Hepatocyte (in vitro differentiated cells): Measurements from ENCODE around the gene PMIS2. TPM values are rescaled to one million over a fixed set of nuclear protein-coding genes. Genes with fewer than 3 reads are reported as not detected.
A peak's percentile ranks its signal among the peaks of the same experiment; 100 is the strongest.

Experiments used
- DNase-seq: peaks from one replicate; pipeline ENCODE4 v3.0.0-alpha.2; 2016; ENCODE audit warnings: low spot score
- H2AFZ ChIP-seq: fragments of 200-600 bp; sonication (generic); 2 replicates; pipeline ENCODE4 v1.6.0; 2016; ENCODE audit warnings: antibody characterized with exemption, mild to moderate bottlenecking
- H3K27ac ChIP-seq: fragments of 200-600 bp; sonication (generic); 2 replicates; pipeline ENCODE4 v1.5.1; 2016; ENCODE audit warnings: mild to moderate bottlenecking
- H3K27me3 ChIP-seq: fragments of 200-600 bp; sonication (generic); 2 replicates; pipeline ENCODE4 v1.6.1; 2016
- H3K36me3 ChIP-seq: fragments of 200-600 bp; sonication (generic); replicated peaks from 2 replicates; pipeline ENCODE4 v1.5.1; 2016; ENCODE audit warnings: low read depth; ENCODE audit not compliant: insufficient read depth
- H3K4me1 ChIP-seq: fragments of 200-600 bp; sonication (generic); 2 replicates; pipeline ENCODE4 v1.5.1; 2016; ENCODE audit warnings: mild to moderate bottlenecking, moderate library complexity; ENCODE audit not compliant: insufficient read depth
- H3K4me2 ChIP-seq: fragments of 200-600 bp; sonication (generic); 2 replicates; pipeline ENCODE4 v1.6.0; 2016
- H3K4me3 ChIP-seq: fragments of 200-600 bp; sonication (generic); 2 replicates; pipeline ENCODE4 v1.5.1; 2016; ENCODE audit warnings: mild to moderate bottlenecking
- H3K79me2 ChIP-seq: fragments of 200-600 bp; sonication (generic); 2 replicates; pipeline ENCODE4 v1.6.0; 2017; ENCODE audit warnings: mild to moderate bottlenecking
- H3K9me2 ChIP-seq: fragments of 200-600 bp; sonication (generic); replicated peaks from 2 replicates; pipeline ENCODE4 v1.6.0; 2017; ENCODE audit warnings: mild to moderate bottlenecking; ENCODE audit not compliant: insufficient read depth
- H3K9me3 ChIP-seq: fragments of 200-600 bp; sonication (generic); 2 replicates; pipeline ENCODE4 v1.5.1; 2016; ENCODE audit warnings: low read depth, mild to moderate bottlenecking
- H4K20me1 ChIP-seq: fragments of 200-600 bp; sonication (generic); 2 replicates; pipeline ENCODE4 v1.6.0; 2016; ENCODE audit warnings: mild to moderate bottlenecking; ENCODE audit not compliant: insufficient read depth, poor library complexity, severe bottlenecking
- CTCF ChIP-seq: fragments of 200-600 bp; sonication (generic); IDR thresholded peaks from 2 replicates; pipeline ENCODE4 v1.5.1; 2016; ENCODE audit warnings: antibody characterized with exemption, mild to moderate bottlenecking; ENCODE audit not compliant: poor library complexity
- EZH2 ChIP-seq: fragments of 200-600 bp; sonication (generic); IDR thresholded peaks from 2 replicates; pipeline ENCODE4 v1.6.1; 2016; ENCODE audit warnings: antibody characterized with exemption, mild to moderate bottlenecking, borderline replicate concordance
- EZH2phosphoT487 ChIP-seq: fragments of 200-600 bp; sonication (generic); IDR thresholded peaks from one replicate; pipeline ENCODE4 v1.6.1; 2018; ENCODE audit warnings: antibody characterized with exemption, mild to moderate bottlenecking, low read depth, moderate library complexity; ENCODE audit not compliant: unreplicated experiment, severe bottlenecking
- WGBS: methylation state at CpG from one replicate; pipeline ENCODE4 v1.1.6; 2016; ENCODE audit warnings: low lambda C conversion rate; ENCODE audit errors: missing lambda C conversion rate; 5-methylcytosine and 5-hydroxymethylcytosine counted together
- polyA plus RNA-seq: library from polyadenylated mRNA; unstranded; fragments of >200 nt; fragmentation: Nextera tagmentation; extraction: Ambion mirVana; gene quantifications from 2 replicates; pipeline ENCODE4 v1.2.1, GENCODE V29; 2016
- total RNA-seq: library from RNA; depleted of rRNA; stranded (reverse); fragments of >200 nt; gene quantifications from 2 replicates; pipeline ENCODE4 v1.2.3, GENCODE V29; 2014

The PMIS2 gene
- total and polyA plus RNA-seq, 2 experiments from 2014 or later, result not detected

DNA sequence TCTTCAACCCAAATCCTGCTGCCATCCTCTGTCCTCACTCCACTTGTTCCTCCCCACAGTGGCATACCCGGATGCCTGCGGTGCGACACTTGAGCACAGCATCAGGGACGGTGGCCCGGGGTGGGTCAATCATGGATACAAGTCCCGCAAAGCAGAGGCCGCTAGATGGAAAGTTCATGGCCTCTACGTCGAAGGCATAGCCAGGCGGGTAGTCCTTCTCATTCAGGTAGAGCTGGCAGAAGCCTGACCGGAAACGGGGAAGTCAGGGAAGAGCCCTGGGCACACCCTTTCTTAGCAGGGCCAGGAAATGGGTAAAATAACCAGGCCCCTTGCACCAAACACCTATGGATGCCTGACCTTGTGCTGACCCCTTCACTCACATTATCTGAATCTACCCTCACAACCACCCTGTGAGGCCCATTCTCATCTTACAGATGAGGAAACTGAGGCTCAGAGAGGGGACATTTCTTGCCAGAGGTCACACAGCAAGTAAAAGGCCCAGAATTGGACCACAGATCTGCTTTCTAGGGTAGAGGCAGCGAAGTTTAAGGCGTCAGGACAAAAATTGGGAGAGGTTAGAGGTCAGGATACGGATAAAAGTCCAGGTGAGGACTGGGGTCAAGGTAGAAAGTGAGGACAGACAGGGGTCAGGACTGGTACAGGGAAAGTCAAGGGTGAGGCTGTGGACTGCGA lies 29.0 kb upstream of the PMIS2 start:
- peaks cover 13% of the 10 kb centered on the region for H3K27me3 ChIP-seq
- no peaks in the 10 kb centered on the region for H3K9me3 ChIP-seq
- H3K36me3 ChIP-seq, result no peaks in the 10 kb centered on the region
- DNase-seq, result no peak
- no peaks in the 10 kb centered on the region for H3K9me2 ChIP-seq
- H3K4me1 ChIP-seq, result peaks cover 3% of the 10 kb centered on the region
- TF ChIP-seq EZH2, result no peak
- TF ChIP-seq EZH2phosphoT487, result no peak
- no peak for TF ChIP-seq CTCF
- H3K79me2 ChIP-seq, result no peaks in the 10 kb centered on the region
- H3K4me3 ChIP-seq, result no peak overlapping the region
- H2AFZ ChIP-seq, result peak overlapping the region; percentile 63
- no peaks in the 10 kb centered on the region for H4K20me1 ChIP-seq
- WGBS, result 88% methylated on average over 16 of the region's 16 CpGs
- H3K27ac ChIP-seq, result no peak overlapping the region
- peak overlapping the region; percentile 90 for H3K4me2 ChIP-seq

GRCh38 chr19:35557539-35558399 lies 28.2 kb upstream of the PMIS2 start:
- Histone ChIP-seq H3K9me3 (no peaks in the 10 kb centered on the region), H4K20me1 (no peaks in the 10 kb centered on the region), H3K4me2 (peak overlapping the region; percentile 90), H3K27me3 (peaks cover 13% of the 10 kb centered on the region), H3K9me2 (no peaks in the 10 kb centered on the region), H3K4me1 (peaks cover 3% of the 10 kb centered on the region), H3K79me2 (no peaks in the 10 kb centered on the region), H2AFZ (peak overlapping the region; percentile 63), H3K36me3 (no peaks in the 10 kb centered on the region), H3K4me3 (peak overlapping the region; percentile 33), H3K27ac (no peak overlapping the region)
- 2% methylated on average over 27 of the region's 60 CpGs for WGBS
- no peak for TF ChIP-seq EZH2
- no peak for TF ChIP-seq CTCF
- no peak for TF ChIP-seq EZH2phosphoT487
- DNase-seq, result peak; percentile 78

DNA sequence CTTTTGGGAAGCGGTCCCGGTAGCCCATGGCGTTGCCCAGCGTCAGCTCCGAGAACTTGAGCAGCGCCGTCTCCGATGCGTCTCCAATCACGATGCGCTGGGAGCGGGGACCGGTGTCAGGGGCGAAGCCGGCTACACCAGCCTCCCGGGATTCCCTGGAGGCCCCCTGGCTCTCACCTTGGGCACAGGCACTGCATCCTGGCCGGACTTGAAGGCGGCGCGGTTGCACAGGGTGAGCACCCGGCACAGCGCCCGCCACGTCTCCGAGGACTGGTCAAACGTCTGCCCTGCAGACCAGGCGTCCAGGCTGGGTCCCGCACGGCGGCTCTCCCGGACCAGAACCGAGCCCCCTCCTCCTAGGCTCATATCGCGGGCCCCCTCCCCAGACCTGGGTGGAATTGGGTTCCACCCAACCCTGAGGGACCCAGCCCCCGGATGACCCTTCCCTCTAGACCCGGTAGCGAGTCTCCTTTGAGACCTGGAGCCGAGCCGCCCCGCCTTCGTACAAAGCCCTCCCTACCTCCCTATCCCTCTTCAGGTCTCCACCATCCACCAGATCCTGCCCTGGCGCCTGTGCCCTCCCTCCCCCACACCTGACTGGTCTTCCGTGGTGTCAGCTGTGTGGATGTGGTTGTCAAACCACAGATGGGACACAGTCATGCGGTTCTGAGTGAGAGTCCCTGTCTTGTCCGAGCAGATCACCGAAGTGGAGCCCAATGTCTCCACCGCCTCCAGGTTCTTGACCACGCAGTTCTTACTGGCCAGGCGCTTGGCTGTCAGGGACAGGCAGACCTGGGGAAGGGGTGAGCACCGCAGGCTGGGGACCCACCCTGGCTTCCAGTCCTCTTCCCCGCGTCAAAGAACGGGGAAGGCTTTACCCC lies 27.3 kb upstream of the PMIS2 start:
- H4K20me1 ChIP-seq, result no peaks in the 10 kb centered on the region
- H3K27me3 ChIP-seq, result peaks cover 13% of the 10 kb centered on the region
- no peaks in the 10 kb centered on the region for H3K79me2 ChIP-seq
- H3K9me2 ChIP-seq, result no peaks in the 10 kb centered on the region
- H3K27ac ChIP-seq, result no peak overlapping the region
- no peak overlapping the region for H2AFZ ChIP-seq
- DNase-seq, result no peak
- no peaks in the 10 kb centered on the region for H3K36me3 ChIP-seq
- H3K9me3 ChIP-seq, result no peaks in the 10 kb centered on the region
- H3K4me1 ChIP-seq, result peaks cover 3% of the 10 kb centered on the region
- TF ChIP-seq EZH2phosphoT487 (no peak), EZH2 (no peak), CTCF (no peak)
- H3K4me3 ChIP-seq, result peak overlapping the region; percentile 33
- WGBS, result 65% methylated on average over 22 of the region's 53 CpGs
- peak overlapping the region; percentile 90 for H3K4me2 ChIP-seq
